H9 (cell line): ENCODE data around the gene MYMX. TPM values are rescaled to one million over a fixed set of nuclear protein-coding genes. Genes with fewer than 3 reads are reported as not detected.
A peak's percentile ranks its signal among the peaks of the same experiment; 100 is the strongest.

Experiments
- DNase-seq: peaks from one replicate; pipeline ENCODE4 v3.0.0-alpha.2; 2017
- H2AFZ ChIP-seq: one replicate; pipeline ENCODE4 v1.6.1; 2013; ENCODE audit warnings: mild to moderate bottlenecking, low read length, control low read depth, moderate library complexity
- H2AK5ac ChIP-seq: 2 replicates; pipeline ENCODE4 v1.6.1; 2013; ENCODE audit warnings: low read length, control low read depth, mixed read lengths; ENCODE audit not compliant: insufficient read length
- H2BK120ac ChIP-seq: one replicate; pipeline ENCODE4 v1.6.1; 2013; ENCODE audit warnings: low read depth, mild to moderate bottlenecking, low read length, control low read depth, inconsistent platforms; ENCODE audit not compliant: poor library complexity, severe bottlenecking
- H2BK12ac ChIP-seq: 2 replicates; pipeline ENCODE4 v1.6.1; 2013; ENCODE audit warnings: low read length, control low read depth, mixed read lengths, low read depth; ENCODE audit not compliant: insufficient read length
- H2BK15ac ChIP-seq: 2 replicates; pipeline ENCODE4 v1.6.1; 2013; ENCODE audit warnings: low read depth, low read length, control low read depth
- H2BK20ac ChIP-seq: one replicate; pipeline ENCODE4 v1.6.1; 2013; ENCODE audit warnings: low read depth, mild to moderate bottlenecking, low read length, control low read depth, inconsistent platforms; ENCODE audit not compliant: poor library complexity, severe bottlenecking
- H2BK5ac ChIP-seq: 2 replicates; pipeline ENCODE4 v1.6.1; 2013; ENCODE audit warnings: low read length, control low read depth, mixed read lengths; ENCODE audit not compliant: insufficient read length
- H3K14ac ChIP-seq: 2 replicates; pipeline ENCODE4 v1.6.1; 2013; ENCODE audit warnings: low read length, control low read depth; ENCODE audit not compliant: insufficient read depth
- H3K18ac ChIP-seq: 2 replicates; pipeline ENCODE4 v1.6.1; 2013; ENCODE audit warnings: low read depth, mild to moderate bottlenecking, mixed read lengths, low read length, control low read depth; ENCODE audit not compliant: insufficient read length
- H3K23ac ChIP-seq: 2 replicates; pipeline ENCODE4 v1.6.1; 2013; ENCODE audit warnings: low read length, control low read depth, mixed read lengths, low read depth; ENCODE audit not compliant: insufficient read length
- H3K23me2 ChIP-seq: 2 replicates; pipeline ENCODE4 v1.6.1; 2013; ENCODE audit warnings: low read depth, mild to moderate bottlenecking, mixed read lengths, low read length, control low read depth; ENCODE audit not compliant: insufficient read length, poor library complexity, severe bottlenecking
- H3K27ac ChIP-seq: 2 replicates; pipeline ENCODE4 v1.5.1; 2013; ENCODE audit warnings: low read length, control low read depth, mixed read lengths, low read depth; ENCODE audit not compliant: insufficient read length
- H3K27me3 ChIP-seq: 2 replicates; pipeline ENCODE4 v1.6.1; 2013; ENCODE audit warnings: low read length, control low read depth, inconsistent platforms; ENCODE audit not compliant: insufficient read depth
- H3K4ac ChIP-seq: 2 replicates; pipeline ENCODE4 v1.6.1; 2013; ENCODE audit warnings: low read depth, mild to moderate bottlenecking, control low read depth, inconsistent platforms, low read length, moderate library complexity
- H3K4me1 ChIP-seq: 2 replicates; pipeline ENCODE4 v1.6.1; 2013; ENCODE audit warnings: low read length, control low read depth, inconsistent platforms; ENCODE audit not compliant: insufficient read depth
- H3K4me2 ChIP-seq: 2 replicates; pipeline ENCODE4 v1.6.1; 2013; ENCODE audit warnings: low read length, control low read depth, mixed read lengths; ENCODE audit not compliant: insufficient read length, insufficient read depth
- H3K56ac ChIP-seq: 2 replicates; pipeline ENCODE4 v1.6.1; 2013; ENCODE audit warnings: low read depth, mild to moderate bottlenecking, mixed read lengths, low read length, control low read depth; ENCODE audit not compliant: insufficient read length
- H3K79me1 ChIP-seq: 2 replicates; pipeline ENCODE4 v1.6.1; 2013; ENCODE audit warnings: low read depth, mild to moderate bottlenecking, moderate library complexity, low read length, control low read depth, inconsistent platforms; ENCODE audit not compliant: insufficient read depth, poor library complexity, severe bottlenecking
- H3K79me2 ChIP-seq: 2 replicates; pipeline ENCODE4 v1.6.1; 2013; ENCODE audit warnings: low read length, control low read depth, inconsistent platforms; ENCODE audit not compliant: insufficient read depth
- H3K9ac ChIP-seq: 2 replicates; pipeline ENCODE4 v1.6.1; 2013; ENCODE audit warnings: low read length, control low read depth, mixed read lengths; ENCODE audit not compliant: insufficient read length; ENCODE audit errors: extremely low read depth
- H3K9me3 ChIP-seq: one replicate; pipeline ENCODE4 v1.6.1; 2013; ENCODE audit warnings: low read depth, low read length, inconsistent platforms; ENCODE audit not compliant: control insufficient read depth
- H3T11ph ChIP-seq: one replicate; pipeline ENCODE4 v1.6.1; 2013; ENCODE audit warnings: mild to moderate bottlenecking, low read length, control low read depth, inconsistent platforms
- H4K20me1 ChIP-seq: one replicate; pipeline ENCODE4 v1.6.1; 2013; ENCODE audit not compliant: control insufficient read depth, insufficient read length, insufficient read depth
- H4K5ac ChIP-seq: 2 replicates; pipeline ENCODE4 v1.6.1; 2013; ENCODE audit warnings: low read depth, mild to moderate bottlenecking, mixed read lengths, low read length, control low read depth; ENCODE audit not compliant: insufficient read length
- H4K8ac ChIP-seq: replicated peaks from 2 replicates; pipeline ENCODE4 v1.6.1; 2013; ENCODE audit warnings: low read length, control low read depth, mixed read lengths, low read depth; ENCODE audit not compliant: insufficient read length
- H4K91ac ChIP-seq: 2 replicates; pipeline ENCODE4 v1.6.1; 2013; ENCODE audit warnings: low read depth, mild to moderate bottlenecking, moderate library complexity, mixed read lengths, low read length, control low read depth; ENCODE audit not compliant: insufficient read length
- H3K27ac Mint-ChIP-seq, 3 experiments: 2 replicates in 2 of 3; 3 replicates in 1 of 3; pipeline ENCODE4 v1.8.0; 2020 to 2021; ENCODE audit warnings: mixed read lengths in 3 of 3, mild to moderate bottlenecking in 1 of 3, moderate library complexity in 1 of 3
- H3K27me3 Mint-ChIP-seq: 2 replicates; pipeline ENCODE4 v1.8.0; 2021; ENCODE audit warnings: low read depth, mild to moderate bottlenecking, moderate library complexity, mixed read lengths
- H3K36me3 Mint-ChIP-seq, 3 experiments: 2 replicates in 2 of 3; 3 replicates in 1 of 3; pipeline ENCODE4 v1.8.0; 2020 to 2021; ENCODE audit warnings: low read depth in 3 of 3, mixed read lengths in 3 of 3; ENCODE audit not compliant: insufficient read depth in 1 of 3
- H3K4me1 Mint-ChIP-seq, 2 experiments: 2 replicates each; pipeline ENCODE4 v1.8.0; 2020; ENCODE audit warnings: mixed read lengths in 2 of 2
- H3K4me3 Mint-ChIP-seq, 2 experiments: 2 replicates in 1 of 2; 3 replicates in 1 of 2; pipeline ENCODE4 v1.8.0; 2020 to 2021; ENCODE audit warnings: mild to moderate bottlenecking in 2 of 2, mixed read lengths in 2 of 2, moderate library complexity in 1 of 2
- H3K9me3 Mint-ChIP-seq, 2 experiments: 2 replicates in 1 of 2; 3 replicates in 1 of 2; pipeline ENCODE4 v1.8.0; 2020; ENCODE audit warnings: mild to moderate bottlenecking in 2 of 2, mixed read lengths in 2 of 2, moderate library complexity in 1 of 2
- CTCF ChIP-seq: fragments of 200-600 bp; sonication (generic); conservative IDR thresholded peaks from 3 replicates; pipeline ENCODE4 v1.8.0; 2021; ENCODE audit warnings: antibody characterized with exemption, mild to moderate bottlenecking
- WGBS: extraction: QIAGEN DNeasy Blood & Tissue Kit; methylation state at CpG from one replicate; pipeline ENCODE4 v1.1.7; 2013; ENCODE audit warnings: missing lambda C conversion rate, low lambda C conversion rate, mixed read lengths; ENCODE audit not compliant: insufficient read length; ENCODE audit errors: extremely low coverage; 5-methylcytosine and 5-hydroxymethylcytosine counted together
- total RNA-seq: library from RNA; stranded (reverse); gene quantifications from 2 replicates; pipeline ENCODE4 v1.2.1, GENCODE V29; 2021

The MYMX gene
- total RNA-seq, 1 experiment from 2014 or later, result 1.1 TPM

GRCh38 chr6:44262467-44263353 lies 46.0 kb downstream of the MYMX start:
- Histone ChIP-seq H3K4me2 (no peak overlapping the region), H2AFZ (no peak overlapping the region), H2BK5ac (no peak overlapping the region), H2BK120ac (no peak overlapping the region), H3K56ac (no peak overlapping the region), H2AK5ac (no peak overlapping the region), H2BK15ac (no peak overlapping the region), H4K91ac (no peak overlapping the region), H2BK20ac (no peak overlapping the region), H3T11ph (no peak overlapping the region), H3K4ac (no peak overlapping the region), H3K79me1 (no peaks in the 10 kb centered on the region), H3K14ac (no peak overlapping the region), H3K9me3 (no peaks in the 10 kb centered on the region), H3K9ac (no peak overlapping the region), H2BK12ac (no peak overlapping the region), H3K23ac (no peak overlapping the region), H4K8ac (no peak overlapping the region), H4K20me1 (no peaks in the 10 kb centered on the region), H3K79me2 (no peaks in the 10 kb centered on the region), H3K18ac (no peak overlapping the region), H4K5ac (no peak overlapping the region), H3K27ac (no peak overlapping the region), H3K27me3 (no peaks in the 10 kb centered on the region), H3K4me1 (no peaks in the 10 kb centered on the region; the same call in 1 of the 2 replicates), H3K23me2 (peaks cover 15% of the 10 kb centered on the region)
- no peaks in the 10 kb centered on the region; a peak in 1 of 5 replicates for H3K9me3 Mint-ChIP-seq
- peak overlapping the region in 1 of 3 experiments; percentile 91; a peak in 3 of 7 replicates for H3K27ac Mint-ChIP-seq
- H3K4me1 Mint-ChIP-seq, result peaks cover 33 to 35% of the 10 kb centered on the region in 2 experiments
- WGBS, result no CpG with 5 or more reads among the region's 7 CpGs
- peaks cover 0 to 17% (median 9%) of the 10 kb centered on the region in 3 experiments; a peak in 6 of 7 replicates for H3K36me3 Mint-ChIP-seq
- peaks cover 6% of the 10 kb centered on the region for H3K27me3 Mint-ChIP-seq
- no peak for TF ChIP-seq CTCF
- DNase-seq, result no peak
- peak overlapping the region; percentile 79 to 88; a peak in 4 of 5 replicates for H3K4me3 Mint-ChIP-seq
